HEK293 (cell line): ENCODE measurements around the gene AKTIP.

Source experiments
- CTCF ChIA-PET: fragments of 350-600 bp; formaldehyde crosslinking; extraction: SDS; loops from one replicate; lab custom pipeline; 2021; ENCODE audit warnings: antibody characterized with exemption; lab: Yijun Ruan, JAX
- POLR2A ChIA-PET: fragments of 300-600 bp; formaldehyde crosslinking; extraction: SDS; loops from one replicate; lab custom pipeline; 2020; ENCODE audit warnings: antibody characterized with exemption, inconsistent platforms; lab: Yijun Ruan, JAX
- H3K27ac ChIP-seq: fragments of 200-500 bp; sonication (Bioruptor generic); 2 replicates; pipeline ENCODE4 v1.5.1; 2014; ENCODE audit warnings: low read depth, low read length, control low read depth, inconsistent platforms; ENCODE audit errors: extremely low read depth
- H3K36me3 ChIP-seq, 2 experiments: fragments of 200-500 bp in 1 of 2; sonication (Bioruptor generic) in 1 of 2; 1 replicate in 1 of 2; 2 replicates in 1 of 2; pipeline ENCODE4 v1.5.1; 2014 to 2017; ENCODE audit warnings: inconsistent platforms in 2 of 2, low read length in 2 of 2; ENCODE audit not compliant: control insufficient read depth in 2 of 2, insufficient read depth in 1 of 2
- H3K4me1 ChIP-seq: fragments of 200-500 bp; sonication (Bioruptor generic); 2 replicates; pipeline ENCODE4 v1.5.1; 2014; ENCODE audit warnings: mild to moderate bottlenecking, low read length, inconsistent platforms; ENCODE audit not compliant: control insufficient read depth, insufficient read depth
- H3K4me3 ChIP-seq: 2 replicates; pipeline ENCODE4 v1.5.1; 2011; ENCODE audit warnings: low read depth, mild to moderate bottlenecking, control low read depth, low read length, moderate library complexity
- H3K9me3 ChIP-seq: fragments of 200-500 bp; sonication (Bioruptor generic); 2 replicates; pipeline ENCODE4 v1.5.1; 2014; ENCODE audit warnings: low read depth, low read length, inconsistent platforms; ENCODE audit not compliant: control insufficient read depth, insufficient read depth
- AEBP2 ChIP-seq: fragments of 450-650 bp; formaldehyde crosslinking; IDR thresholded peaks from 2 replicates; pipeline ENCODE4 v1.5.1; 2016; ENCODE audit warnings: missing biosample characterization, missing genetic modification characterization, borderline replicate concordance
- BCL11B ChIP-seq: fragments of 450-650 bp; formaldehyde crosslinking; IDR thresholded peaks from 2 replicates; pipeline ENCODE4 v1.5.1; 2016; ENCODE audit warnings: low read depth, missing biosample characterization, missing genetic modification characterization
- KLF1 ChIP-seq: fragments of 450-650 bp; formaldehyde crosslinking; IDR thresholded peaks from 2 replicates; pipeline ENCODE4 v1.5.1; 2016; ENCODE audit warnings: missing biosample characterization, missing genetic modification characterization
- MZF1 ChIP-seq: fragments of 450-650 bp; formaldehyde crosslinking; IDR thresholded peaks from 2 replicates; pipeline ENCODE4 v1.5.1; 2017; ENCODE audit warnings: missing biosample characterization, missing genetic modification characterization, borderline replicate concordance
- OVOL3 ChIP-seq: fragments of 450-650 bp; formaldehyde crosslinking; IDR thresholded peaks from 2 replicates; pipeline ENCODE4 v1.5.1; 2016; ENCODE audit warnings: missing biosample characterization, missing genetic modification characterization
- REST ChIP-seq: fragments of 450-650 bp; formaldehyde crosslinking; IDR thresholded peaks from 2 replicates; pipeline ENCODE4 v1.5.1; 2016; ENCODE audit warnings: missing biosample characterization, missing genetic modification characterization
- SP7 ChIP-seq: fragments of 450-650 bp; formaldehyde crosslinking; IDR thresholded peaks from 2 replicates; pipeline ENCODE4 v1.5.1; 2016; ENCODE audit warnings: missing biosample characterization, missing genetic modification characterization
- ZBTB44 ChIP-seq: fragments of 450-650 bp; IDR thresholded peaks from 2 replicates; pipeline ENCODE4 v1.5.1; 2018; ENCODE audit warnings: missing biosample characterization, mild to moderate bottlenecking, missing genetic modification characterization
- ZFHX2 ChIP-seq: fragments of 450-650 bp; formaldehyde crosslinking; conservative IDR thresholded peaks from 2 replicates; pipeline ENCODE4 v1.5.1; 2016; ENCODE audit warnings: missing biosample characterization, missing genetic modification characterization
- ZFP3 ChIP-seq: fragments of 450-650 bp; formaldehyde crosslinking; IDR thresholded peaks from 2 replicates; pipeline ENCODE4 v1.5.1; 2016; ENCODE audit warnings: low read depth, missing biosample characterization, missing genetic modification characterization
- ZNF112 ChIP-seq: fragments of 450-650 bp; formaldehyde crosslinking; IDR thresholded peaks from 2 replicates; pipeline ENCODE4 v1.5.0; 2017; ENCODE audit warnings: missing biosample characterization, missing genetic modification characterization
- ZNF223 ChIP-seq: fragments of 450-650 bp; formaldehyde crosslinking; IDR thresholded peaks from 2 replicates; pipeline ENCODE4 v1.5.1; 2016; ENCODE audit warnings: missing biosample characterization, missing genetic modification characterization
- ZNF585B ChIP-seq: fragments of 450-650 bp; formaldehyde crosslinking; IDR thresholded peaks from 2 replicates; pipeline ENCODE4 v1.5.1; 2016; ENCODE audit warnings: missing biosample characterization, missing genetic modification characterization
- ZNF596 ChIP-seq: fragments of 450-650 bp; IDR thresholded peaks from 2 replicates; pipeline ENCODE4 v1.5.0; 2018; ENCODE audit warnings: missing biosample characterization, mild to moderate bottlenecking, missing genetic modification characterization, moderate library complexity
- ZNF629 ChIP-seq: fragments of 450-650 bp; formaldehyde crosslinking; IDR thresholded peaks from 2 replicates; pipeline ENCODE4 v1.5.1; 2017; ENCODE audit warnings: missing biosample characterization, missing genetic modification characterization
- ZNF830 ChIP-seq: fragments of 450-650 bp; IDR thresholded peaks from 2 replicates; pipeline ENCODE4 v1.5.0; 2018; ENCODE audit warnings: missing biosample characterization, missing genetic modification characterization, low read depth, mild to moderate bottlenecking, moderate library complexity
- TF ChIP-seq, protein P1 (sequence below): fragments of 450-650 bp; formaldehyde crosslinking; IDR thresholded peaks from 2 replicates; pipeline ENCODE4 v1.5.1; 2016; ENCODE audit warnings: missing biosample characterization, missing genetic modification characterization
- TF ChIP-seq, protein P2 (sequence below): fragments of 450-650 bp; formaldehyde crosslinking; IDR thresholded peaks from 2 replicates; pipeline ENCODE4 v1.5.1; 2016; ENCODE audit warnings: missing biosample characterization, missing genetic modification characterization
- TF ChIP-seq, protein P3 (sequence below): fragments of 450-650 bp; formaldehyde crosslinking; IDR thresholded peaks from 2 replicates; pipeline ENCODE4 v1.5.1; 2016; ENCODE audit warnings: missing biosample characterization, missing genetic modification characterization
- TF ChIP-seq, protein P4 (sequence below): fragments of 450-650 bp; formaldehyde crosslinking; IDR thresholded peaks from 2 replicates; pipeline ENCODE4 v1.5.1; 2016; ENCODE audit warnings: missing biosample characterization, missing genetic modification characterization
- TF ChIP-seq, protein P5 (sequence below): fragments of 450-650 bp; formaldehyde crosslinking; optimal IDR thresholded peaks from 2 replicates; pipeline ENCODE3; 2016; ENCODE audit warnings: missing biosample characterization, mild to moderate bottlenecking, missing genetic modification characterization

The AKTIP gene

GRCh38 chr16:53484542-53484941 lies 18.5 kb downstream of the AKTIP start (continued):
- TF ChIP-seq, protein P1, sequence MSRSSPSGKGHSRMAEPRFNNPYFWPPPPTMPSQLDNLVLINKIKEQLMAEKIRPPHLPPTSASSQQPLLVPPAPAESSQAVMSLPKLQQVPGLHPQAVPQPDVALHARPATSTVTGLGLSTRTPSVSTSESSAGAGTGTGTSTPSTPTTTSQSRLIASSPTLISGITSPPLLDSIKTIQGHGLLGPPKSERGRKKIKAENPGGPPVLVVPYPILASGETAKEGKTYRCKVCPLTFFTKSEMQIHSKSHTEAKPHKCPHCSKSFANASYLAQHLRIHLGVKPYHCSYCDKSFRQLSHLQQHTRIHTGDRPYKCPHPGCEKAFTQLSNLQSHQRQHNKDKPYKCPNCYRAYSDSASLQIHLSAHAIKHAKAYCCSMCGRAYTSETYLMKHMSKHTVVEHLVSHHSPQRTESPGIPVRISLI (tag by site-specific recombination): no peak
- TF ChIP-seq OVOL3 (tag by site-specific recombination): no peak

GRCh38 chr16:53482123-53482522 lies 20.9 kb downstream of the AKTIP start:
- ChIA-PET CTCF (interaction anchor here (0.6 kb wide), 1 partner anchor 14 kb away, joined by 4 read pairs; no protein-coding TSS in a partner anchor), POLR2A (interaction anchor here (0.6 kb wide), 1 partner anchor 338 kb away, joined by 5 read pairs; no protein-coding TSS in a partner anchor)
- TF ChIP-seq BCL11B (tag by site-specific recombination) (no peak), REST (no peak), ZFHX2 (tag by site-specific recombination) (no peak), ZNF585B (no peak), SP7 (tag by site-specific recombination) (no peak), ZNF629 (tag by site-specific recombination) (no peak), ZNF223 (tag by site-specific recombination) (no peak), KLF1 (no peak), ZNF112 (no peak)
- TF ChIP-seq, protein P2, sequence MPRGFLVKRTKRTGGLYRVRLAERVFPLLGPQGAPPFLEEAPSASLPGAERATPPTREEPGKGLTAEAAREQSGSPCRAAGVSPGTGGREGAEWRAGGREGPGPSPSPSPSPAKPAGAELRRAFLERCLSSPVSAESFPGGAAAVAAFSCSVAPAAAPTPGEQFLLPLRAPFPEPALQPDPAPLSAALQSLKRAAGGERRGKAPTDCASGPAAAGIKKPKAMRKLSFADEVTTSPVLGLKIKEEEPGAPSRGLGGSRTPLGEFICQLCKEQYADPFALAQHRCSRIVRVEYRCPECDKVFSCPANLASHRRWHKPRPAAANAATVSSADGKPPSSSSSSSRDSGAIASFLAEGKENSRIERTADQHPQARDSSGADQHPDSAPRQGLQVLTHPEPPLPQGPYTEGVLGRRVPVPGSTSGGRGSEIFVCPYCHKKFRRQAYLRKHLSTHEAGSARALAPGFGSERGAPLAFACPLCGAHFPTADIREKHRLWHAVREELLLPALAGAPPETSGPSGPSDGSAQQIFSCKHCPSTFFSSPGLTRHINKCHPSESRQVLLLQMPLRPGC (tag by site-specific recombination): no peak
- TF ChIP-seq, protein P3, sequence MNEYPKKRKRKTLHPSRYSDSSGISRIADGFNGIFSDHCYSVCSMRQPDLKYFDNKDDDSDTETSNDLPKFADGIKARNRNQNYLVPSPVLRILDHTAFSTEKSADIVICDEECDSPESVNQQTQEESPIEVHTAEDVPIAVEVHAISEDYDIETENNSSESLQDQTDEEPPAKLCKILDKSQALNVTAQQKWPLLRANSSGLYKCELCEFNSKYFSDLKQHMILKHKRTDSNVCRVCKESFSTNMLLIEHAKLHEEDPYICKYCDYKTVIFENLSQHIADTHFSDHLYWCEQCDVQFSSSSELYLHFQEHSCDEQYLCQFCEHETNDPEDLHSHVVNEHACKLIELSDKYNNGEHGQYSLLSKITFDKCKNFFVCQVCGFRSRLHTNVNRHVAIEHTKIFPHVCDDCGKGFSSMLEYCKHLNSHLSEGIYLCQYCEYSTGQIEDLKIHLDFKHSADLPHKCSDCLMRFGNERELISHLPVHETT: no peak
- H3K36me3 ChIP-seq: peaks cover 29 to 71% of the 10 kb centered on the region in 2 experiments
- no peak overlapping the region for H3K27ac ChIP-seq
- no peak overlapping the region for H3K4me3 ChIP-seq
- no peaks in the 10 kb centered on the region for H3K4me1 ChIP-seq
- no peaks in the 10 kb centered on the region for H3K9me3 ChIP-seq

DNA sequence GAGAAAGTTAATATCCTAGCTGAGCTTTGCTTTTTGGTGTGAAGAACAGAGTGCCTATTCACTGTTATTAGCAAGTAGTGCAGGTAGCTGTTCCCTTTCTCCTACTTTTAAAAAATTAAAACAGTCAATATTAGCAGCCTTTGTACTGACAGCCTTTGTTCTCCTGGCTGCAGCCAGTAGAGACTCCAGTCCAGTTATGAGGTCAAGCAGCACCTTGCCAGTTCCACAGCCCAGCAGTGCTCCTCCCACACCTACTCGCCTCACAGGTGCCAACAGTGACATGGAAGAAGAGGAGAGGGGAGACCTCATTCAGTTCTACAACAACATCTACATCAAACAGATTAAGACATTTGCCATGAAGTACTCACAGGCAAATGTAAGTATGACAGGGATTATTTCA lies 22.6 kb downstream of the AKTIP start:
- H3K27ac ChIP-seq: no peak overlapping the region
- peaks cover 33 to 59% of the 10 kb centered on the region in 2 experiments for H3K36me3 ChIP-seq
- POLR2A ChIA-PET: no interaction called here
- TF ChIP-seq AEBP2 (tag by site-specific recombination) (no peak), ZNF596 (no peak), ZFP3 (tag by site-specific recombination) (no peak), ZNF830 (tag by site-specific recombination) (no peak), MZF1 (no peak), ZBTB44 (tag by site-specific recombination) (no peak)
- TF ChIP-seq, protein P4, sequence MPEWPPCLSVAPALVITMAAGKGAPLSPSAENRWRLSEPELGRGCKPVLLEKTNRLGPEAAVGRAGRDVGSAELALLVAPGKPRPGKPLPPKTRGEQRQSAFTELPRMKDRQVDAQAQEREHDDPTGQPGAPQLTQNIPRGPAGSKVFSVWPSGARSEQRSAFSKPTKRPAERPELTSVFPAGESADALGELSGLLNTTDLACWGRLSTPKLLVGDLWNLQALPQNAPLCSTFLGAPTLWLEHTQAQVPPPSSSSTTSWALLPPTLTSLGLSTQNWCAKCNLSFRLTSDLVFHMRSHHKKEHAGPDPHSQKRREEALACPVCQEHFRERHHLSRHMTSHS (tag by site-specific recombination): no peak
- TF ChIP-seq, protein P5, sequence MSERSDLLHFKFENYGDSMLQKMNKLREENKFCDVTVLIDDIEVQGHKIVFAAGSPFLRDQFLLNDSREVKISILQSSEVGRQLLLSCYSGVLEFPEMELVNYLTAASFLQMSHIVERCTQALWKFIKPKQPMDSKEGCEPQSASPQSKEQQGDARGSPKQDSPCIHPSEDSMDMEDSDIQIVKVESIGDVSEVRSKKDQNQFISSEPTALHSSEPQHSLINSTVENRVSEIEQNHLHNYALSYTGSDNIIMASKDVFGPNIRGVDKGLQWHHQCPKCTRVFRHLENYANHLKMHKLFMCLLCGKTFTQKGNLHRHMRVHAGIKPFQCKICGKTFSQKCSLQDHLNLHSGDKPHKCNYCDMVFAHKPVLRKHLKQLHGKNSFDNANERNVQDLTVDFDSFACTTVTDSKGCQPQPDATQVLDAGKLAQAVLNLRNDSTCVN (tag by site-specific recombination): no peak

More for the DNA sequence above, 22.6 kb downstream of the AKTIP start:
- CTCF ChIA-PET: no interaction called here
- Histone ChIP-seq H3K4me1 (no peaks in the 10 kb centered on the region), H3K9me3 (no peaks in the 10 kb centered on the region), H3K4me3 (no peak overlapping the region)
